Measurements from ENCODE around the gene IKZF1. TPM values are rescaled to one million over a fixed set of nuclear protein-coding genes. Genes with fewer than 3 reads are reported as not detected.

IKZF1 gene
- total RNA-seq, 6 donors from 2014 or later, result 33.8 to 65.1 (median 49.8) TPM

GRCh38 chr7:50268223-50268622 is 36.3 kb upstream of the IKZF1 start:
- Histone ChIP-seq H3K27ac (no peak overlapping the region), H3K4me1 (peaks cover 0 to 6% (median 1%) of the 10 kb centered on the region in 4 donors), H3K36me3 (no peaks in the 10 kb centered on the region), H3K4me3 (no peak overlapping the region), H3K9me3 (no peaks in the 10 kb centered on the region), H3K27me3 (no peaks in the 10 kb centered on the region)
- DNase-seq (no peak), ATAC-seq (ENCODE audit: low FRiP score in 2 of 2) (no peak)
- no peak for TF ChIP-seq CTCF (IDR thresholded peaks at IDR 0.05)
- TF ChIP-seq POLR2A (IDR thresholded peaks at IDR 0.05), result no peak
- TF ChIP-seq EP300 (IDR thresholded peaks at IDR 0.05), result no peak
- no peak for TF ChIP-seq POLR2AphosphoS5 (IDR thresholded peaks at IDR 0.05)
- 84 to 88% methylated on average over 4 of the region's 4 CpGs for WGBS, 2 donors

- TF ChIP-seq EP300 (IDR thresholded peaks at IDR 0.05) (no peak), CTCF (IDR thresholded peaks at IDR 0.05) (no peak), POLR2AphosphoS5 (IDR thresholded peaks at IDR 0.05) (no peak), POLR2A (IDR thresholded peaks at IDR 0.05) (no peak)
- no peak for DNase-seq
- 74 to 90% methylated on average over 3 of the region's 3 CpGs for WGBS, 2 donors
- H3K4me3 ChIP-seq, result no peak overlapping the region
- no peak overlapping the region for H3K27ac ChIP-seq
- peaks cover 0 to 6% (median 1%) of the 10 kb centered on the region in 4 donors for H3K4me1 ChIP-seq
- H3K9me3 ChIP-seq, result no peaks in the 10 kb centered on the region
- no peaks in the 10 kb centered on the region for H3K27me3 ChIP-seq
- H3K36me3 ChIP-seq, result no peaks in the 10 kb centered on the region
- no peak for ATAC-seq (ENCODE audit: low FRiP score in 2 of 2)
Observed at GRCh38 chr7:50268990-50269389, 35.5 kb upstream of the IKZF1 start.

DNA sequence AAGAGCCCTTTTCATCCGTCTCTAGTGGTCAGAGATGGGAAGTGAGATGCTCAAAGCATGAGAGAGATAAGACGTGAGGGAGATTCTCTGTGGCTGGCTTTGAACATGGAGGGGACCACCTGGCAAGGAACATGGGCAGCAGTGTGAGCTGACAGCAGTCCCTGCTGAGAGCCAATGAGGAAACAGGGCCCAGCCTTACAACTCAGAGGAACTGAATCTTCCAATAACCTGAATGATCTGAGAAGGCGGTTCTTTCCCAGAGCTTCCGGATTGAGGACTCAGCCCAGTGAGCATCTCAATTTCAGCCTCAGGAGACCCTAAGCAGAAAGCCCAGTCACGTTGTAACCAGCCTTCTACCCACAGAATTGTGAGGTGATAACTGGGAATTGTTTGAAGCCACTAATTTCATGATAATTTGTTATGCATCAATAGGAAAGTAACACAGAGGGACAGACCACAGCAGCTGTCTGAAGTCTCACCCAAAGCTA is 33.9 kb upstream of the IKZF1 start:
- H3K27ac ChIP-seq, result no peak overlapping the region
- TF ChIP-seq POLR2A (IDR thresholded peaks at IDR 0.05) (no peak), EP300 (IDR thresholded peaks at IDR 0.05) (no peak), POLR2AphosphoS5 (IDR thresholded peaks at IDR 0.05) (no peak), CTCF (IDR thresholded peaks at IDR 0.05) (no peak)

GRCh38 chr7:50272808-50273207 is 31.7 kb upstream of the IKZF1 start:
- TF ChIP-seq EP300 (IDR thresholded peaks at IDR 0.05), result no peak
- no peaks in the 10 kb centered on the region for H3K9me3 ChIP-seq
- H3K36me3 ChIP-seq, result no peaks in the 10 kb centered on the region
- 62 to 73% methylated on average over 3 of the region's 3 CpGs for WGBS, 2 donors
- ATAC-seq (ENCODE audit: low FRiP score in 2 of 2) (no peak), DNase-seq (no peak)
- H3K27me3 ChIP-seq, result no peaks in the 10 kb centered on the region
- H3K4me1 ChIP-seq, result peaks cover 0 to 1% (median 0%) of the 10 kb centered on the region in 4 donors
- H3K4me3 ChIP-seq, result no peak overlapping the region
- H3K27ac ChIP-seq, result no peak overlapping the region

More for the DNA sequence above, 33.9 kb upstream of the IKZF1 start:
- H3K36me3 ChIP-seq, result no peaks in the 10 kb centered on the region
- 75 to 81% methylated on average over 5 of the region's 5 CpGs for WGBS, 2 donors
- no peaks in the 10 kb centered on the region for H3K27me3 ChIP-seq
- H3K9me3 ChIP-seq, result no peaks in the 10 kb centered on the region
- DNase-seq (no peak), ATAC-seq (ENCODE audit: low FRiP score in 2 of 2) (no peak)
- no peak overlapping the region for H3K4me3 ChIP-seq
- peaks cover 0 to 6% (median 1%) of the 10 kb centered on the region in 4 donors for H3K4me1 ChIP-seq

GRCh38 chr7:50273301-50273700 is 31.2 kb upstream of the IKZF1 start:
- Histone ChIP-seq H3K4me1 (no peaks in the 10 kb centered on the region), H3K27me3 (no peaks in the 10 kb centered on the region), H3K36me3 (no peaks in the 10 kb centered on the region), H3K27ac (no peak overlapping the region), H3K9me3 (no peaks in the 10 kb centered on the region), H3K4me3 (no peak overlapping the region)
- DNase-seq, result no peak
- WGBS, 2 donors, result 86 to 87% methylated on average over 1 of the region's 1 CpG
- no peak for TF ChIP-seq POLR2AphosphoS5 (IDR thresholded peaks at IDR 0.05)
- no peak for TF ChIP-seq EP300 (IDR thresholded peaks at IDR 0.05)
- TF ChIP-seq CTCF (IDR thresholded peaks at IDR 0.05), result no peak
- no peak for TF ChIP-seq POLR2A (IDR thresholded peaks at IDR 0.05)
- ATAC-seq (ENCODE audit: low FRiP score in 2 of 2), result no peak
